ENCODE measurements around the gene TLE7. TPM values are rescaled to one million over a fixed set of nuclear protein-coding genes. Genes with fewer than 3 reads are reported as not detected.

TLE7 gene
- total and polyA plus RNA-seq, 2 of the 4 experiments (the other 2 are of a cell fraction): not detected

DNA sequence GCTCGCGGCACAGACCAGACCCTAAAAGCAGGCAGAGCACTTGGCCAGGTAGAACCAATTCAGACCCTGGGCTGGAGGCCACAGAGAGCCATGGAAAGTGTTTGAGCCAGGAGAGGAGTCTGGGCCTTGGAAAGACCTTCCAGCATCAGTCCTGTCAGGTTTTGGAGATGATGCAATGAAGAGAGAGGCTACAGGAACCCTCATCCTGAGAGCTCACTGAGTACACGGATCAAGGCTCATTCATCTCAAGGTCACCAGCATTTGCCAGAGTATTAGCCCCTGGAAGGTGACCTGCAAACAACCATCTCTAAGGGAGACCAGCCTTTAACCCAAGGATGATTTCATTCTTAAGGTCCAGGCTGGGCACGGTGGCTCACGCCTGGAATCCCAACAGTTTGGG lies 27.8 kb downstream of the TLE7 start:
- no peak overlapping the region for H3K4me2 ChIP-seq (ENCODE audit: low read depth, low read length)
- DNase-seq (no peak), ATAC-seq (ENCODE audit: low read depth) (no peak)
- H3K4me3 ChIP-seq (ENCODE audit: insufficient read depth, low read depth, low read length): no peak overlapping the region
- H2BK5ac ChIP-seq (ENCODE audit: low read depth, low read length, poor library complexity, severe bottlenecking): no peak overlapping the region
- no peak overlapping the region for H2AK9ac ChIP-seq (replicated peaks; ENCODE audit: low read depth, low read length, poor library complexity)
- H3K23ac ChIP-seq (ENCODE audit: low read depth, low read length): no peak overlapping the region
- in situ Hi-C loops (cut with MboI; ENCODE audit: low sequenced_read_pairs) (loop anchor here (5.0 kb wide), 1 partner anchor 88 kb away; no protein-coding TSS in a partner anchor), intact Hi-C loops (cut with micrococcal nuclease) (no loop called here), dilution Hi-C loops (cut with HindIII; ENCODE audit: low sequenced_read_pairs, unreplicated experiment) (no loop called here)
- peaks cover 6% of the 10 kb centered on the region for H3K27me3 ChIP-seq (ENCODE audit: control insufficient read depth, insufficient read depth, low read length)
- no peaks in the 10 kb centered on the region for H3K9me3 ChIP-seq (ENCODE audit: control insufficient read depth, insufficient read depth, low read length)
- no peak overlapping the region for H3K14ac ChIP-seq (replicated peaks; ENCODE audit: low read depth, low read length)
- no peaks in the 10 kb centered on the region for H4K20me1 ChIP-seq (ENCODE audit: insufficient read depth, low read length)
- BruUV-seq (replicated peaks): no TSS peak
- ChIA-PET POLR2A (ENCODE audit: unreplicated experiment) (no interaction called here), CTCF (interaction anchor here (0.6 to 4.2 kb wide), 2 partner anchors 54 to 87 kb away, joined by 3 to 40 read pairs; no protein-coding TSS in a partner anchor)
- no peak overlapping the region for H4K8ac ChIP-seq (ENCODE audit: low read depth in 2 of 2, low read length in 2 of 2)
- TF ChIP-seq RCOR1 (IDR thresholded peaks at IDR 0.05; ENCODE audit: insufficient replicate concordance, low read length) (no peak), FOS (IDR thresholded peaks at IDR 0.05; ENCODE audit: low read depth, low read length) (no peak)
- 94% methylated on average over 2 of the region's 5 CpGs; no CpG with 5 or more reads in 1 of the 2 experiments for WGBS, 2 experiments (ENCODE audit: extremely low coverage in 2 of 2, insufficient read length in 1 of 2)
- H4K91ac ChIP-seq (ENCODE audit: insufficient read depth, low read depth, low read length): no peak overlapping the region
- no peak overlapping the region for H3K4ac ChIP-seq (ENCODE audit: low read depth, low read length)
- no peaks in the 10 kb centered on the region for H3K4me1 ChIP-seq (ENCODE audit: control insufficient read depth, insufficient read depth, low read length)
- no peak overlapping the region for H2AK5ac ChIP-seq (ENCODE audit: low read depth, low read length)
- no peaks in the 10 kb centered on the region for H3K9me1 ChIP-seq (ENCODE audit: insufficient read depth, low read length)
- H2BK120ac ChIP-seq (ENCODE audit: low read depth, low read length): no peak overlapping the region
- no peak overlapping the region for H4K5ac ChIP-seq (ENCODE audit: low read depth, low read length)
- no peak overlapping the region for H2BK20ac ChIP-seq (ENCODE audit: low read depth, low read length)
- H3K79me1 ChIP-seq (ENCODE audit: low read depth in 1 of 2, low read length in 2 of 2): no peaks in the 10 kb centered on the region
- H3K18ac ChIP-seq (ENCODE audit: low read depth, low read length): no peak overlapping the region
- no peaks in the 10 kb centered on the region for H3K36me3 ChIP-seq (ENCODE audit: control insufficient read depth, insufficient read depth, low read length)
- no peak overlapping the region for H3K56ac ChIP-seq (ENCODE audit: extremely low read depth, insufficient read depth, low read length)
- no peak overlapping the region for H2AFZ ChIP-seq (replicated peaks; ENCODE audit: low read length, poor library complexity)
- no peak overlapping the region for H3K27ac ChIP-seq (ENCODE audit: insufficient read depth, low read length)
- no peak overlapping the region for H3K9ac ChIP-seq (ENCODE audit: low read depth, low read length)
- no peak overlapping the region for H2BK15ac ChIP-seq (ENCODE audit: low read depth, low read length)
